DMS153 treated with DMSO at 0.1 percent for 48 hours (cell line): ENCODE data around the gene TEKT2.

Experiments
- DNase-seq: peaks from one replicate; lab custom pipeline; 2025; ENCODE audit not compliant: unreplicated experiment; lab: John Stamatoyannopoulos, UW

The TEKT2 gene

DNA sequence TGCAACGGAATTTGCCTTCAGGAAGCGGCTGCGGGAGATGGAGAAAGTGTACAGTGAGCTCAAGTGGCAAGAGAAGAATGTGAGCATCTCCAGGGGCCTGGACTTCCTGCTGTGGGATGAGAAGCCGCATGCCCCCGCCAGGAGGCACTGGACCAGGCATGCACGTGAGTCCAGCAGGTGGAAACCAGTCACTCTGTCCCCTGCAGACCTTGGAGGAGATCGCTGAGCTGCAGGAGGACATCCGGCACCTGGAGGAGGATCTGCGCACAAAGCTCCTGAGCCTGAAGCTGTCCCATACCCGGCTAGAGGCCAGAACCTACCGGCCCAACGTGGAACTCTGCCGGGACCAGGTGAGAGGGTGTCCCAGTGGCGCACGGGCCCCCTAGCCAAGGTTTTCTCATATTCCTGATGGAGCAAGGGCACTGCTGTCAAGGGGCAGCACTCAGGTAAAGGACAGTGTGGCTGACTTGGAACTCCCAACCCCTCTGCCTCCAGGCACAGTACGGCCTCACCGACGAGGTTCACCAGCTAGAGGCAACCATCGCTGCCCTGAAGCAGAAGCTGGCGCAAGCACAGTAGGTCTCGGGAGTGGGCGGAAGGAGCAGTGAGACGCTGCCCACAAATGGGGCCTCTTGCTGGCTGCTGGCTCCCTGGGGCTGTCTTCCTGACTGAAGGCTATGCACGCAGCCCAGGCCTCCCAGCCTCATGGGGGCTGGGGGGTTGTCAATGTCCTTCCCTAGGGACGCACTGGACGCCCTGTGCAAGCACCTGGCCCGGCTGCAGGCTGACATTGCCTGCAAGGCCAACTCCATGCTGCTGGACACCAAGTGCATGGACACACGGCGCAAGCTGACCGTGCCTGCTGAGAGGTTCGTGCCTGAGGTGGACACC, 3.6 kb downstream of the TEKT2 start:
- no peak for DNase-seq

DNA sequence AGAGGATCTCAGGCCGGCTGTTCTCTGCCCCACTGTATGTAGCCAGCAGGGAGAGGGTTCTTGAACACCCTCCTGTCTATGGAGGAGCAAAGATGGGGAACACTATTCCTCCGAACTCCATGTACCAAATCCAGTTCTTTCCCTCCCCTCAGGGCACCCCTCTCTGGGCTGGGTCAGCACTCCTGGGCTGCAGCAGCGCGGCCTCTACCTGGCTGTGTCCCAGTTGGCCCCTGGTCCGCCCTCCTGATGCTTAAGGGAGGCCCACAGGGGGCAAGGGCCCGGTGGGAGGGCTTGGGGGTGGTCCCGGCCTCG, 4.3 kb downstream of the TEKT2 start:
- DNase-seq: no peak

DNA sequence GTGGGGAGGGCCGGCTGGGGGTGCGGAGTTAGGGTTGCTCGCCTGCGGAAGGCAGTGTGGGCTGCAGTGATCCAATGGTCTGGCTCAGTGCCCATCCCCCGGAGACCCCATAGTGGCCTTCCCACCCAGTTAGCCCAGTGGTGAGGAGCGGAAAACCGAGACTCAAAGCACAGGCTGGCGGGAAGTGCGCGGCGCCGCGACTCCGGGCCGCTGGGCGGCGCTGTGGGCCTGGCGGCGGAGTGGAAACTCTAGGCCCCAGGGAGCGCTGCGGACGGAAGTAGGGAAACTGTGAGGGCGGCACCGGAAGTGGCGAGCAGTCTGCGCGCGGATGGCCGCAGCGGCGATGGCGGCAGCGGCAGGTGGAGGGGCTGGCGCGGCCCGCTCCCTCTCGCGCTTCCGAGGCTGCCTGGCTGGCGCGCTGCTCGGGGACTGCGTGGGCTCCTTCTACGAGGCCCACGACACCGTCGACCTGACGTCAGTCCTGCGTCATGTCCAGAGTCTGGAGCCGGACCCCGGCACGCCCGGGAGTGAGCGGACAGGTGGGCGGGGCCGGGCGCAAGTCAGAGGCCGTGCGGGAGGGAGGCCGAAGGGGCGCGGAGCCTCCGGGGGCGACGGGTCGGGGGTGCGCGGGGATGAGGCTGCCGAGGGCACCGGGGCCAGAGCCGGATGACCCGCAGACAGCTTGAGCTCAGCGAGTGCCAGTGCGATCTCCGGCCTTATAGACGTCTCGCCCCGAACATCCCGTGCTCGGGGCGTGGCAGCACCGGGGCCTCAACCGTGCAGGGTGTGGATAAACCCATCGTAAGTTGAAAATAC, 4.9 kb downstream of the TEKT2 start, which contains the start of gene ADPRS:
TSS of gene ADPRS (plus strand) at position 316 of the 816 bp plus-strand sequence. CDS start at position 329, 13 bp downstream.
- peak; percentile 98 for DNase-seq

DNA sequence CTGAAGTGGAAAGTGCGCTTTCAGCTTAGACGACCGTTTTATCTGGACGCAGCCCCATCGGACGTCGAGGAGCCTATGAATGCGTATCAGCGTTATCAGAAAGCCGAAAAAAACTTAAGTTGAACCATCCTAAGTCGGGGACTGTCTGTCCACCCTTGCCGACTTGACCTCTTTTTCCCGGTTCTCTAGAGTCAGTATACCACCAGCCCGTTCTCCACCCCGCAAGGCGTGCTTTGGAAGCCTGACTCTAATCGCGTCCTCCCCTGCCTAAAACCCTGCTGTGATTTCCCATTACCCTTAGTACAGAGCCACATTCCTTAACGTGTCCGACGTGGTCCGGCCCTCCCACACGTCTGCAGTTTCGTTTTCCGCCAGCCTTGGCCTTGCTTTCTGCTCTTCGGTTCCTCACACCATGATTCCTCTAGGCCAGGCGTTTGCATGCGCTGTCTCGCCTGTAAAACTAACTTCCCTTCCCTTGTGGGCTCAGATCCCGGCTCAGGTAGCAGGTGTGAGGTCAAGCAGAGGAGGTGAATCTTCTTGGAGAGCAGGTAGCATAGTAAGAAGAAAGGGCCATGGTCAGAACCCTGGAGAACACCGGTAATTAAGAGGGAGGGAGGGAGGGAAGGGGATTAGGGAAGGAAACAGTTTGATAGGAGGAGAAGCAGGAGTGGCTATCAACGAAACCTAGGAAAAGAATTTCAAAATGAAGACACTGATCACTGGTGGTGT, 5.7 kb downstream of the TEKT2 start:
- no peak for DNase-seq

DNA sequence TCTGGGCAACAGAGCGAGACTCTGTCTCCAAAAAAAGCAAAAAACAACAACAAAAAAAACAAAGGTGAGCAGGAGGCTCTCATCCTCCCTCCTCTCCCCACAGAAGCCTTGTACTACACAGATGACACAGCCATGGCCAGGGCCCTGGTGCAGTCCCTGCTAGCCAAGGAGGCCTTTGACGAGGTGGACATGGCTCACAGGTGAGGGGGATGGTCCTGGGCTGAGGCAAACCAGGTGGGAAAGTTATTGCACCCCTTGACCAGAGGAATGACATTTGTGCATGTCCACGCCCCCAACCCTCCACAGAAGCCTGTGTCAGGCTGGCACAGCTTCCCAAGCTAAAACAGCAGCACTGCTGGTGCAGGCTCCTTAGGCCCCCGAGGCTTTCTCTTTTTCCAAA, 7.2 kb downstream of the TEKT2 start:
- DNase-seq: no peak

DNA sequence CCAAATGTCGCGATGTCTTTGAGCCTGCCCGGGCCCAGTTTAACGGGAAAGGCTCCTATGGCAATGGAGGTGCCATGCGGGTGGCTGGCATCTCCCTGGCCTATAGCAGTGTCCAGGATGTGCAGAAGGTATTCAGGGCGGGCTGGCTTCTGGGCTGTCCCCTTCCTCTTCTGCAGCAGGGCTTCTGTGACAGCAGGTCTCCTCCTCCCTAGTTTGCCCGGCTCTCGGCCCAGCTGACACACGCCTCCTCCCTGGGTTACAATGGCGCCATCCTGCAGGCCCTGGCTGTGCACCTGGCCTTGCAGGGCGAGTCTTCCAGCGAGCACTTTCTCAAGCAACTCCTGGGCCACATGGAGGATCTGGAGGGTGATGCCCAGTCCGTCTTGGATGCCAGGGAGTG, 7.8 kb downstream of the TEKT2 start:
- no peak for DNase-seq

DNA sequence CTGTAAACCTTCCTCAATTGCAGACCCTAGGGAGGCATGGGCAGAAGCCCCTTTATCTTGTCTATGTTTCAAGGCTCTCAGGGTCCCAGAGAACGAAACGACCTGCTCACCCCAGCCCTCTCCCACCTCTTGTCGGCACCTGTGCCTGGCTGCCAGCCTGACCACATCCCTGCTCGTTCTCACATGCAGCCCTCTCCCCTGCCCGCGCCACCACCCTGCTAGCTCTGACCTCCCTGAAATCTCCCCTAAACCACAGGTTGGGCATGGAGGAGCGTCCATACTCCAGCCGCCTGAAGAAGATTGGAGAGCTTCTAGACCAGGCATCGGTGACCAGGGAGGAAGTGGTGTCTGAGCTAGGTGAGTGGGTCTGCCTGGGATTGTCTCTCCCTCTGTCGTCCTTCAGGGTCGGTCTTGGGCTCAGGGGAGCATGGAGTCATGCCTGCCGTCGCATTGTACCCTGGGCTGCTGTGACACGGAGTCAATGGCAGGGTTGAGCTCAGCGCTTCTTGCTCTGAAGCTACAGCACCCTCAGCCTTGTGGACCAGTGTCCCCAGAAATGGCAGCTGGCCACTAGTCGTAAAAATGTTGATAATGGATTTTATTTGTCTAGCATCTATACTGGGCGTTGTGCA, 8.4 kb downstream of the TEKT2 start:
- DNase-seq: no peak

DNA sequence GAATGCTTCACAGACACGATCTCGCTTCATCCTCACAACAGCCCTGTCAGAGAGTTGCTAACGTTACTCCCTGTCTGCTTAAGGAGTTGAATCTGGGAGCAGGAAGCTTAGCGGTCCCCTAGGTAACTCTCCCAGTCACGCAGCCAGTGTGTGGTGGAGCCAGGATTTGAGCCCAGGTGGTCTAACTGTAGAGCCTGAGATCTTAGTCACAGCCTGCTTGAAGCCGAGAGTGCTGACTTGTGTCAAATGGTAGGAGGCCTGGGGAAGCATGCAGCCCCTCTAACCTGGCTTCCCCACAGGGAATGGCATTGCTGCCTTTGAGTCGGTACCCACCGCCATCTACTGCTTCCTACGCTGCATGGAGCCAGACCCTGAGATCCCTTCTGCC, 8.9 kb downstream of the TEKT2 start:
- DNase-seq: no peak

DNA sequence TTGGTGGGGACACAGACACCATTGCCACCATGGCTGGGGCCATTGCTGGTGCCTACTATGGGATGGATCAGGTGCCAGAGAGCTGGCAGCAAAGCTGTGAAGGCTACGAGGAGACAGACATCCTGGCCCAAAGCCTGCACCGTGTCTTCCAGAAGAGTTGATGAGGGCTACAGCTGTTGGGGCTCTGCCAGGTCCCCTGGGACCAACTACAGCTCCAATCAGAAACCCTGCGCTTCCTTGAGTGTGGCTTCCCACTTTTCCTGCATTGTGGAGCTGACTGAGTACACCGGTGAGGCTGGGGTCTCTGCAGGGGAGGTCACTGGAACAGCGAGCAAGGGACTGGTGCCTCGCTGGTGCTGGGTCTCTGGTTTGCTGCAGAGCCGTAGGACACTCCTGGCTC, 9.3 kb downstream of the TEKT2 start:
- DNase-seq: no peak

DNA sequence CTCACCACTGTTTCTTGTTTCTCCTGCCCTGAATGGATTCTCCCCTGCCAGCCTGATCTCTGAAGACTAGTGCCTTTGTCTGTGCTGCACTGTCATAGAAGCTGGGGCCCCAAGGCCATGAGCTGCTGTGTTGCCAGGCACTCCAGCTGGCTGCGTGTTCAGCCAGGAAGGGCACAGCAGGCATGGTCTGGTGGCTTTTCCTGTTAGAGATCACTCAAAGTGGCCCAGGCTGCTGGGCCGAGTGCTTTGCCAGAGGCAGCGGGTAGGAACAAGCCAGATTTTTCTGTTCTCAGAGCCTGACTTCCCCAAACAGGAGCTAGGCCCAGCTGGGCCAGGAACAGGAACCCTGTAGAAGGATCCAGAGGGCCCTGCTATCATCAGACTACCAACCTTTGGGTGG, 10.0 kb downstream of the TEKT2 start:
- no peak for DNase-seq

DNA sequence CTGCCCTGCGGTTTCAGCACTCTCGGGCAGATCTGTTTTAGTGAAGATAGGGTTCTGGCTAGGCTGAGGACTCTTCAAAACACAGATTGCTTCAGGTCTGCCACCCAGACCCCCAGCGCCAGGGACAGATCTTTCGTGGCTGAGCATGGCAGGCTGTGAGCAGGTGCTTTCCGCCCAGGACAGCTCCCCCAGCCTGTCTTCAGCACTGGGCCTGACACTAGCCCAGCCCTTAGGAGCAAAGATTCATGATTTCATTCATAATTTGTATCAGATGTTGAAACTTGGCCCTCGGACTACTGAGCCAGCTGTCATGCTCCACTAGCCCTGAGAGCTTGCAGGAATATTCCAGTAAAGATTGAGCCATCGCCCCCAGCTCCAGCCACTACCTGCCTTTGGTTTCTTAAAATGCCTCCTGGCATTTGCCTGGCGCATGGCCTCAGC, 10.7 kb downstream of the TEKT2 start:
- no peak for DNase-seq

DNA sequence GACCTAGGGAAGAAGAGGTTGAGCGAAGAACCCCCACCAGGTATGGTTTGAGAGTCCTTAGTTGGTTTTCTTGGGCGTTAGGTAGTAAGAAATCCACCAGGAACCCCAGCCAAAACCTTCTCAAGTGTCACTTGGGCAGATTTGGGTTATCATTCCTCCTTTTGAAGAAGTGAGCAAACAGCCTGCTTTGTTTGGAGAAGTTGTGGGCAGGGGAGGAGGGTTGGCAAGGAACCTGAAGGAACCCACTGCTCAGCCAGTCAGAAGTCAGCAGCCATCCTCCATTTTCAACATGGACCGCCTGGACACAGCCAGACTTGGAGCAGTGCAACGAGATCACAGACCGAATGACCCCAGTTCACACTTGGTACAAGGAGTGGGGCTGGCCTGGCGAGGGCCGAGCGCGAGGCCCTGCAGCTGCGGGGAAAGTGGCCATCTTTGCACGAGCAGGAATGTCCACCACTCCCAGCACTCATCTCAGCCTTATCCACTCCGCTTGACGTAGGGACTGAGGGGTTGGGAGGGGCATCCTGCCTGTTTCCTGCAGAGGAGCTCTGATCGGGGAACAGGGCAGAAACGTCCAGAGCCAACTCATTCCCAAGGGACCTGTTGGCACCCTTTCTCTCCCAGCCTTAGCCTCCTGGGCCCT, 12.0 kb downstream of the TEKT2 start:
- DNase-seq: no peak

DNA sequence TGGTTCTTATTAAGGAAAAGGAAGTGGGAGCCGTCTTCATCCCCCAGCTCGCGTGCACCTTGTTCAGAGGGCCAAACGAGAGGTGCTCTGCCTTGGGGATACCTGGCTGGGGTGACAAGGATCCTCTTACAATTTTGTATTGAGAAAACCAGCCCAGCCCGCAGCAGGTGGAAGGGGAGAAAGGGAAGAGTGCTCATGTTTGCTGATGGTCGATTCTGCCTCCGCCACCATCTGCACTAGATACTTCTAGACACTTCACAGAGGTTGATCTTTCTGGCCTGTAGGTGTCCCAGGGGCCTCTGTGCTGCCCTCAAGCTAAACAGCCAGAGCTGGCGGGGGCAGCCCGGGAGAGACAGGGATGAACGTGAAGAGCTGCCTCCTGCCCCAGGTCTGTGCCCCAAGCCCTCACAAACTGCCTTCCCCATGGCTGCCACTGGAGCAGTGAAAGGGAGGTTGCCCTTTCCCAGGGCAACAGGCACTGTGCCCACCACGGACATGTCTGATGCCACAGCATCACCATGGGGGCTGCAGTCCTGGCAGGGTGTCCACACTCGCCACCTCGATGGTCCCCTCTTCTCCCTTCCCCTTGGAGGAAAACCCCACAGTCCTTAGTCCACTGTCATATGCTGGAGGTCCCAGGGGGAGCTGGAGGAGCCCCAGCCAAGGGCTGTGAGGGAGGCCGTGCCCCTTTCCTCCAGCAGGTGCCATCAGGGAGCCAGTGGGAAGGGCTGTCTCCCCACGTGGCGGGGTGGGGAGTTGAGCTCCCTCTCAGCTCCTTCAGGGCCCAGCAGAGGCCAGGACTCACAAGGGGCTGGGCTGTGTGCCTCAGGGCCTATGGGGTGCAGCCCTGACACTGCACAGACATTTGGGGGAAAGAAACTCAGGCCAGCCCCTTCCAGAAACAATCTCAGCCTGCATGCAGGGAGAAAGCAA, 12.9 kb downstream of the TEKT2 start:
- no peak for DNase-seq

DNA sequence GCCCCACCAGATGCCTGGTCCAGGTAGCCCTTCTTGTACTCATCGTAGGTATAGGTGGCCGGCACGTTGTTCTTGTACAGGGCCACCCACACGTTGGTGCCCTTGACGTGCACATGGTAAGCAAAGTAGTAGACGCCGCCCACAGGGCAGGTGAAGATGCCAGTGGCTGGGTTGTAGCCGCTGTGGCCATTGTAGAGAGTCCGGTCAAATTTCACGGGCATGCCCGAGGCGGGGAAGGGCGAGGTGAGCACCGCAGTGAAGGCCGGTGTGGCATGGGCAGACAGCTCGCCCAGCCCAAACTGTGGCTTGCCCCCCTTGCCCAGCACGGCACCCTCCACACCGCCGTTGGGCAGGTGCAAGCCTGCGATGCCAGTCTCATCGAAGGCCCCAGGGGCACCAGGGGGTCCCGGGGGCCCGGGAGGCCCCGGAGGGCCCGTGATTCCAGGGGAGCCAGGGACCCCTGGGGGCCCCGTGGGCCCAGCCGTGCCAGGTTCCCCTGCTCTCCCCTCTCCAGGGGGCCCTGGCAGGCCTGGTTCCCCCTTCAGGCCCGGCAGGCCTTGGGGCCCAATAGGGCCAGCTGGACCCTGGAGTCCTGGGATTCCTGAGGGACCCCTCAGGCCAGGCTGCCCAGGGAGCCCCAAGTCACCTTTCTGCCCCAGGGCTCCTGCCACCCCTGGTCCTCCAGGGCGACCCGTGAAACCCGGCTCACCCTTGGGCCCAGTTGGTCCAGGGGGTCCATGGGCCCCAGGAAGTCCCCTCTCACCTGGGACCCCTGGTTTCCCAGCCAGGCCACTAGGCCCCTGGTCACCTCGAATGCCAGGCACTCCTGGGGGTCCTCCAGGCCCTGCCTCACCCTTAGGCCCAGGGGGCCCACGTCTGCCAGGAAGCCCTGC, 14.0 kb downstream of the TEKT2 start:
- DNase-seq: no peak

DNA sequence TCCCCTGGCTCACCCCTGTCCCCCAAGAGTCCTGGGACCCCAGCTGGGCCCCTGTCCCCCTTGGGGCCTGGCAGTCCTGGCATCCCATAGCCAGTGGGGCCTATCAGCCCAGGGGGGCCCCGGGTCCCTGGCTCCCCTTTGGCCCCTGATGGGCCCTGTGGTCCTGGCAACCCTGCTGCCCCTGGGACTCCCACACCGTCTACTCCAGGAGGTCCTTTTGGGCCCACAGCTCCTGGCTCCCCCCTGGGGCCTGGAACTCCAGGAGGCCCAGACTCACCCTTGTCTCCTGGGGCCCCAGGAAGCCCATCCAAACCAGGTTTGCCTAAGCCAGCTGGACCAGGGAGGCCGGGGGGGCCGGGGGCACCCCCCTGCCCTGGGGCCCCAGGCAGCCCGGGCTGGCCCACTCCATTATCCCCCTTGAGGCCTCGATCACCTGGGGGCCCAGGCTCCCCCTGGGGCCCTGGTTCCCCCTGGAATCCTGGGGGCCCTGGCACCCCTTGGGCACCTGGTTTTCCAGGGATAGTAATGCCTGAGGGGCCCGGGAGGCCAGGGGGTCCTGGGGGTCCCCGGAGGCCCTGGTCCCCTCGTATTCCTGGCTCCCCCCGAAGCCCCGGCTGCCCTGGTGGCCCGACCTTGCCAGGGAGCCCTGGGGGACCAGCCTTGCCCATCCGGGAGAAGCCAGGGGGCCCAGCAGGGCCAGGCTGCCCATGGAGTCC, 14.9 kb downstream of the TEKT2 start:
- DNase-seq: no peak

DNA sequence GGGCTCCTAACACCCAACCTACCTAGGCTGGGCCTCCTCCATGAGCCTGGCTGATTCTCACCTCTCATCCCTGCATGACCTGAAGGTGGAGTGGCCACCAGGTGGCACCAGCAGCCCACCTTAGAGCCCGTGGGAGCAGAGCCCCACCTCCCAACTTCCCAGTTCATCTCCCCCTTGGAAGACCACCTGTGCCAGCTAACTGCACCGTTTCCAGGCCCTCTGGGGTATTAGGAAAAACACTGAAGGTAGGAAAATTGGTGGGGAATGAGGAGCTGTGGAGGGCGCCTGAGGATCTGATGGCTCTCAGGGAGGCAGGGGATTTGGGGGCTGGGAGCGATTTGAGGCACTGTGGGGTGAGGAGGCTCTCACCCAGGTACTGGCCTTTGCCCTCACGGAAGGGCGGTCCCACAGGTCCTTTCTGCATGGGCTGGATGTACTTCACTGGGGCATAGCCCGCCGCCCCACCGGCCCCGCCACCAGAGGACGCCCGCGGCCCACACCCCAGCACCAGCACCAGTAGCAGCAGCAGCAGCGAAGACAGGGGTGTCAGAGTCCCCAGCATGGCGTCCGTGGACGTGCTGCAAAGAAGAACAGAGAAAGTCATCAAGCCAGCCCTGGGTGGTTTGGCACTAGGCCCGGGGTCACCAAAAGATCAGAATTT, 15.9 kb downstream of the TEKT2 start:
- DNase-seq: peak; percentile 62

DNA sequence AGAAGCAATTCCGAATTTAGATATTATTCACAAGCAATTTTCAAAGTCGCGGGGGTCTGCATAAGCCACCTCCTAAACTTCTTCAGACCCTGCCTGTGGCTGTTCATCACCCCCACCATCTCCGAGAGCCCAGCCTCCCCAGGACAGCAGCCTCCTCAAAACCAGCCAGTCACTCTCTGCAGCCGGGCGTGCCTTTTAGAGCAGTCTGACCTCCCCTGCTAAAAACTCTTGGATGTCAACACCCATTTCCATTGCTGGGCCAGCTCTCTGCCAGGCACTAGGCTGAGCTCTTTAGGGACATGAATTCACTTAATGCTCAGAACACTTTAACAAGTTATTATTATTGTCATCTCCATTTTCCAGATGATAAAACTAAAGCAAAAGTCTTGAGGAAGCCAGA, 16.5 kb downstream of the TEKT2 start:
- DNase-seq: no peak
